ENCODE data around the gene PCYT2. TPM values are rescaled to one million over a fixed set of nuclear protein-coding genes. Genes with fewer than 3 reads are reported as not detected.
A peak's percentile ranks its signal among the peaks of the same experiment; 100 is the strongest.

Gene PCYT2
- total RNA-seq, 1 donor from 2014 or later, result 36.7 TPM

DNA sequence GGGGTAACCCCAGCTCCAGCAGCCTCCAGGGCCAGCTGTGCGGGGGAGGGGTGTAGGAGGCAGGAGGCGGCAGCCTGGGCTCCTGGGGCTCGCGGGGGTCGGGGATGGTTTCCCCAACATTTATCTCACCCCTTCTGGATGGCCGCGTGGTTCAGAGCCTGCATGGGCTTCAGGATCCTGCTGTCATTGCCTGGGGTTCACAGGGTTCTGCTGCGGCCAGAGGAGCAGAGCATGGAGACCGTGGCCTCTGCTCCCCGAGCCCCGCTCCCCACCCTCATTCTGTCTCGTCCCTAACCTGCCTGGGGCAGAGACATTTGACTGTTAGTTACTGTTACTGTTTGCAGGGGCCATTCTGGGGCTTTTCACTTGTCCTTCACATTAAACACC, 31.0 kb upstream of the PCYT2 start:
- ATAC-seq, result no peak

DNA sequence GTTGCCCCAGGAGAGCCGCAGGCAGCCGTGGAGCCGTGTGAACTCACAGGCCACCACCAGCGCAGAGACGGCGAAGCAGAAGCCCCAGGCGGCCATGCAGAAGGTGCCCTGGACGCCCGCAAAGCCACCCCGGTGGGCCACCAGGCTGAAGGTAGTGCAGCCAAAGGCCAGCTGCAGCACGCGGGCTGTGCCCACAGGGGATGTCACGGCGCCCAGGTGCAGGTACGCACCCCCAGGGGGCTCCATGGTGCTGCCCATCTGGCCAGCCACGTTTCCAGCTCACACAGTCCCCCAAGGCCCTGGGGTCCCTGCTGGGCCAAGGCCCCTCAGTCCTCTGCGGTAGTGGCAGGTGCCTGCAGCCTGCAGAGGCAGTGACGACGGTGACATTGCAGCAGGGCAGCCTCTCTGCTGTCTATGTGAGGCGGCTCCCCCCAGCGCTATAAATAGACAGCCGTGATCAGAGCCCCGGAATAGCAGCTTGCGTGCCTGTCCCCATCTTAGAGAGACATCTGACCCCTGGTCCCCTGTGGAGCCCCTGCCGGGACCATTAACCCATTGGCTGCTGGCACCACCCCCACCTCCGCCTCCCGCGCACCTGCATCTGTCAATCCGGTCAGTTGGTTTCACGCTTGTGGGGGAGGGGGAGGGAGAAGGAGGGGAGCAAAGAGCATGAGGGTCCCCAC, 30.4 kb upstream of the PCYT2 start:
- no peak for ATAC-seq

- ATAC-seq, result no peak
Measured at GRCh38 chr17:81940538-81941483, 29.6 kb upstream of the PCYT2 start.

DNA sequence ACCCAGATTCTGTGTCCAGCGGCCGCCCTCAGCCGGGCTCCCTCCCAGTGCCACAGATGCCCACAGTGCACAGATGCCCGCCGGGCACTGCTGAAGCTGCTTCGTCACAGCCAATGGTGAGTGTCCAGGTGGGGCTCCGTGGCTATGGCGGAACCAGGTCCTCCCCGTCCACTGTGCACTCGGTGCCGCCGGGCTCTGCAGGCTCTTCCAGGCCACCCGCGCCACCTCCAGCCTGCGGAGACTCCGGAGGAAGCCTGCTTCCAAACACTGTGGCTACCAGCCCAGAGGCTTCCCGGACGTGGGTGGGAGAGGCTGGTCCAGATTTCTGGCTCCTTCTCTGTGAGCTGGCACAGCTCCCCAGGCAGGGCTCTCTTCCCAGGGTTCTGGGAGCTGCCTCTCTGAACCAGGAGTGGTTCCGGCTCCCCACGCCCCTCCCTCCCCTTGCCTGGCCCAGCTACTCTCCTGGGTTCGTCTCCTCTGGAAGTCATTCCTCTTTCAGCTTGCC, 28.7 kb upstream of the PCYT2 start:
- ATAC-seq, result peak; percentile 5

DNA sequence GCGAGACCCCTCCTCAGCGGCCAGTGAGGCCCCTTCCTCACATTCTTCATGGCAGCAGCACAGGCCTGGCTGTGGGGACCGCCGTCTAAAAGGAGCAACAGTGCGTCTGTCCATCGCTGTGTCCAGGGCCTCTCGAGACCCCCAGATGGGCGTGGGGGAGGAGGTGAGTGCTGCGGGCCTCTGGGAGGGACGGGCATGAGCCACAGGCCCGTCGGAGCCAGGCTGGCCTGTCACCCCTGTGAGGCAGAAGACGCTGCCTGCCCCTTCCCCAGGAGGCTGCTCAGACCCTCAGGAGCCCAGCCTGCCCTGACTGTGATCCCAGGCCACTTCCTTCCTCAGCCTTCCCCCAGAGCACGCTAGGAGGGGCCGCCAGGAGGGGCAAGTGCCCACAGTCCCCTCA, 28.0 kb upstream of the PCYT2 start:
- ATAC-seq, result no peak

- ATAC-seq, result no peak
Measured at GRCh38 chr17:81935709-81936084, 24.5 kb upstream of the PCYT2 start.

- no peak for ATAC-seq
Measured at GRCh38 chr17:81934850-81935708, 23.9 kb upstream of the PCYT2 start.

- no peak for ATAC-seq
Measured at GRCh38 chr17:81934098-81934757, 23.0 kb upstream of the PCYT2 start.

DNA sequence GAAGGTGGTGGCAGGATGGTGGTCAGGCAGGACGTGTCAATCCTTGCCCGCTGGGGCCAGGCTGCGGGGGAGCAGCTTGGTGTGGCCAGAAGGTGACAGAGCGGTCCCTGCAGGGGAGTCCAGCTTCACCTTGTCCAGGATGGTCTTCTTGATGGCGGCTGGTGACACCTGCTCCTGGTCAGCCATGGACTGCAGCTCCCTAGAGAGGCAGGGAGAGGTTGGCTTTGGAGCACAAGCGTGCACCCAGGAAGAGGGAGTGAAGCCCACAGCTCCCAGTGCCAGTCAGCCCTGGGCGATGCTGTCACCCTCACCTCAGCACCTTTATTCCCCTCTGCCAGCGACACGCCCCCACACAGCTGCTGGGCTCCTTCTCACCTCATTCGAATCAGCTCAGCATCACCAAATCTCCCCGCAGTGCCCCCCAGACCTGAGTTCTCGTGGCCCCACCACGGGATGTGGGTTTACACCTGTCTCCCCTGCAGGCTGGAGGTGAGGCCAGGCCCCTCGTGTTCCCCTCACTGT, 22.0 kb upstream of the PCYT2 start:
- ATAC-seq, result no peak

- no peak for ATAC-seq
Measured at GRCh38 chr17:81932333-81932983, 21.3 kb upstream of the PCYT2 start.

GRCh38 chr17:81931557-81932332, 20.5 kb upstream of the PCYT2 start:
- ATAC-seq, result no peak

DNA sequence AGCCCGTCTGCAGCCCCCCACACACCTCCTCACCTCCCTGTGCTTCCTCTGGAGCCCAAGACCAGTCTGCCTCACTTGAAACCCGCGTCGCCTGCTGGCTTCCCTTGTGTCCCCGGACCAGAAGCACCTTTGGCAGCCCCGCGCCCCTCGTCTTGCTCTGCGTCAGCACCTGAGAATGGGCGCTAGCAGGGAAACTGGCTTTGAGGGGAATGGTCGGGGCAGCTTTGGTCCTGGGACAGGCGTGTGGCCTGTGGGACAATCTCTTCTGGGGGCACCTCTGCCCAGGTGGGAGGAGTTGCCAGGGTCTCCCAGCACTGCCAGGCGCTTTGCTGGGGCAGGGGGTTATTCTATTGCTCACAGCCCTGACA, 20.0 kb upstream of the PCYT2 start:
- no peak for ATAC-seq

GRCh38 chr17:81930142-81931125, 19.2 kb upstream of the PCYT2 start:
- ATAC-seq, result no peak

DNA sequence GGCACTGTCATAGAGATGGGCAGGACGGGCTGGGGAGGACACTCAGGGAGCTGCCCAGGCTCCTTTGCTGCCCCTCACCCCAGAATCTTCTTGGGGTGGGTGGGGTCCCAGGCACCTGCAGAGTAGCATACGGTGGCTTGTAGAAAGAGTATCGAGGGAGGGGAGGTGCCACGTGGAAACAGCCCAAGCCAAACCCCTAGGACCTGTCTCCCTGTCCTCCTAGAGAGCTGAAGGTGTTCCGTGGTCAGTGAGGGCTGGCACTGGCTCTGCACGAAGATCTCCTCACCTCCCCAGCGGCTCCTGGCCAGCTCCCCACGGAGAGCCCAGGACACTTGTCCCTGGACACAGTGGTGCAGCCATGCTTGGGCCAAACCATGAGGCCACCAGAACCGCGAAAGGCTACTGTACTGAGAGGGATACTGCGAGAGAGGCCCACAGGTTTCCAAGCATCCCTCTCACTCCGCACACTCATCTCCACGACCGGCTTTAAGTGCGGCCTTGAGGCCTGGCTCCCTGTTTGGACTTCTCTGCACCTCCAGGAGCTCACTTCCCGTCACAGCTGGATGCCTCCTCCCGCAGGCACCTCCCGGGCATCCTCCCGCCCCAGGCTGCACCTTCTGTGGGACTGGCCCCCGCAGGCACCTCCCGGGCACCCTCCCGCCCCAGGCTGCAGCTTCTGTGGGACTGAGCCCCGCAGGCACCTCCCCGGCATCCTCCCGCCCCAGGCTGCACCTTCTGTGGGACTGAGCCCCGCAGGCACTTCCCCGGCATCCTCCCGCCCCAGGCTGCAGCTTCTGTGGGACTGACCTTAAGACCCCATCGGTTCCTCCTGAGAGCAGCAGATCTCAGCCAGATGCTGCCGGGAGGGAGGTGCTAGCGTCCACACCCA, 18.3 kb upstream of the PCYT2 start:
- no peak for ATAC-seq

GRCh38 chr17:81928544-81929252, 17.5 kb upstream of the PCYT2 start:
- peak; percentile 2 for ATAC-seq

- ATAC-seq, result peak; percentile 38
Measured at GRCh38 chr17:81927653-81928543, 16.7 kb upstream of the PCYT2 start, which contains the start of gene MAFG. Gene MAFG, minus strand, starts transcription at chr17:81927735. Its CDS starts 4,550 bp downstream, at chr17:81923185.

All from esophagus mucosa (tissue), 1 donor.